ENCODE data around the gene HCN3. TPM values are rescaled to one million over a fixed set of nuclear protein-coding genes. Genes with fewer than 3 reads are reported as not detected.

HCN3 gene
- total and polyA plus RNA-seq, 2 of the 13 experiments (the other 11 are each of a cell fraction or from before 2014, with no cell fraction given), result 2.4 to 10.2 TPM

- TF ChIP-seq ZNF138 (CRISPR knock-in tag; IDR thresholded peaks at IDR 0.05; ENCODE audit: low read depth), result no peak
- no peak for TF ChIP-seq ARID2 (CRISPR knock-in tag; IDR thresholded peaks at IDR 0.05; ENCODE audit: borderline replicate concordance)
- TF ChIP-seq AFF4 (CRISPR knock-in tag; IDR thresholded peaks at IDR 0.05), result no peak
- TF ChIP-seq ZSCAN25 (CRISPR knock-in tag; IDR thresholded peaks at IDR 0.05), result peak; percentile 69; the same call in 1 of the 2 replicates
- no peak for TF ChIP-seq DZIP1 (CRISPR knock-in tag; IDR thresholded peaks at IDR 0.05)
- no peak for TF ChIP-seq ZNF333 (CRISPR knock-in tag; IDR thresholded peaks at IDR 0.05; ENCODE audit: borderline replicate concordance)
- no peak for TF ChIP-seq EHMT2 (IDR thresholded peaks at IDR 0.05; ENCODE audit: borderline replicate concordance, low read depth, low read length)
- TF ChIP-seq E2F5 (CRISPR knock-in tag; conservative IDR thresholded peaks at IDR 0.05), result no peak
- no peak for TF ChIP-seq ZNF30 (CRISPR knock-in tag; IDR thresholded peaks at IDR 0.05)
- TF ChIP-seq RCOR2 (CRISPR knock-in tag; IDR thresholded peaks at IDR 0.05), result no peak
- TF ChIP-seq ZNF776 (CRISPR knock-in tag; IDR thresholded peaks at IDR 0.05), result no peak
- TF ChIP-seq ZKSCAN8 (CRISPR knock-in tag; IDR thresholded peaks at IDR 0.05; ENCODE audit: borderline replicate concordance), result no peak
- no peak for TF ChIP-seq ZNF484 (CRISPR knock-in tag; IDR thresholded peaks at IDR 0.05; ENCODE audit: borderline replicate concordance, low read depth)
- peak; percentile 50; the same call in 1 of the 2 replicates for TF ChIP-seq ZNF275 (CRISPR knock-in tag; IDR thresholded peaks at IDR 0.05; ENCODE audit: borderline replicate concordance)
- TF ChIP-seq BRD4 (CRISPR knock-in tag; IDR thresholded peaks at IDR 0.05), result peak; percentile 81
- TF ChIP-seq ATF1 (CRISPR knock-in tag; IDR thresholded peaks at IDR 0.05), result no peak
- TF ChIP-seq ZBTB43 (CRISPR knock-in tag; conservative IDR thresholded peaks at IDR 0.05), result no peak
- peak; percentile 57; the same call in 1 of the 2 replicates for TF ChIP-seq ZNF350 (CRISPR knock-in tag; IDR thresholded peaks at IDR 0.05; ENCODE audit: borderline replicate concordance, low read depth)
- TF ChIP-seq AKAP8 (CRISPR knock-in tag; IDR thresholded peaks at IDR 0.05), result no peak
- no peak for TF ChIP-seq NBN (conservative IDR thresholded peaks at IDR 0.05)
Measured at GRCh38 chr1:155255243-155256007, 21.8 kb upstream of the HCN3 start, which contains the start of gene ENTREP3 (continued).
